ENCODE results near the gene ZBTB39. TPM values are rescaled to one million over a fixed set of nuclear protein-coding genes. Genes with fewer than 3 reads are reported as not detected.

ZBTB39 gene
- total RNA-seq, 1 donor from 2014 or later, result 6.1 TPM

DNA sequence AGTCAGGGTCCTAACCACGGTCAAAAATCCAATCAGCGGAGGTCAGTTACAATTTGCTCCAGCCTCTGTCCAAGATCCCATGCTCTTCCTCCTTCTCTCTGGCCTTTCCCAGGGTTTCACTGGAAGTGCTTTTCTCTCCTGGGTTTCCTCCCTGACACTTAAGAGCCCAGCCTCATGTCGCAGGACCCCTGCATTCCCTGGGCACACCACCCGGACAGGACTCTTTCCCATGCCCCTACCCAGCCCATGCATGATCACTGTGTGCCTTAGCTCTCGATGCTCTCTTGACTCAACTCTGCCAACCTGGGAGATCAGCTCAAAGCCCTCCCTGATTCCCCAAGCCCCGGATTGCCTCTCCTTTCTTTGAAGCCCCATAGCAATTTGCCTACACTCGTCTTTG, 25.4 kb upstream of the ZBTB39 start:
- intact Hi-C loops (cut with DNase I), result no loop called here
- Histone ChIP-seq H3K9me3 (no peaks in the 10 kb centered on the region), H3K4me1 (peaks cover 9% of the 10 kb centered on the region), H3K27me3 (no peaks in the 10 kb centered on the region), H3K36me3 (no peaks in the 10 kb centered on the region), H3K27ac (no peak overlapping the region), H3K4me3 (no peak overlapping the region)
- TF ChIP-seq, protein P1, sequence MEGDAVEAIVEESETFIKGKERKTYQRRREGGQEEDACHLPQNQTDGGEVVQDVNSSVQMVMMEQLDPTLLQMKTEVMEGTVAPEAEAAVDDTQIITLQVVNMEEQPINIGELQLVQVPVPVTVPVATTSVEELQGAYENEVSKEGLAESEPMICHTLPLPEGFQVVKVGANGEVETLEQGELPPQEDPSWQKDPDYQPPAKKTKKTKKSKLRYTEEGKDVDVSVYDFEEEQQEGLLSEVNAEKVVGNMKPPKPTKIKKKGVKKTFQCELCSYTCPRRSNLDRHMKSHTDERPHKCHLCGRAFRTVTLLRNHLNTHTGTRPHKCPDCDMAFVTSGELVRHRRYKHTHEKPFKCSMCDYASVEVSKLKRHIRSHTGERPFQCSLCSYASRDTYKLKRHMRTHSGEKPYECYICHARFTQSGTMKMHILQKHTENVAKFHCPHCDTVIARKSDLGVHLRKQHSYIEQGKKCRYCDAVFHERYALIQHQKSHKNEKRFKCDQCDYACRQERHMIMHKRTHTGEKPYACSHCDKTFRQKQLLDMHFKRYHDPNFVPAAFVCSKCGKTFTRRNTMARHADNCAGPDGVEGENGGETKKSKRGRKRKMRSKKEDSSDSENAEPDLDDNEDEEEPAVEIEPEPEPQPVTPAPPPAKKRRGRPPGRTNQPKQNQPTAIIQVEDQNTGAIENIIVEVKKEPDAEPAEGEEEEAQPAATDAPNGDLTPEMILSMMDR (IDR thresholded peaks at IDR 0.05), result no peak
- TF ChIP-seq POLR2A (IDR thresholded peaks at IDR 0.05), result no peak
- no peak for TF ChIP-seq POLR2AphosphoS5 (IDR thresholded peaks at IDR 0.05; ENCODE audit: insufficient read depth in 1 of 2, low read depth in 1 of 2)
- no peak for DNase-seq (ENCODE audit: extremely low spot score in 2 of 2)

DNA sequence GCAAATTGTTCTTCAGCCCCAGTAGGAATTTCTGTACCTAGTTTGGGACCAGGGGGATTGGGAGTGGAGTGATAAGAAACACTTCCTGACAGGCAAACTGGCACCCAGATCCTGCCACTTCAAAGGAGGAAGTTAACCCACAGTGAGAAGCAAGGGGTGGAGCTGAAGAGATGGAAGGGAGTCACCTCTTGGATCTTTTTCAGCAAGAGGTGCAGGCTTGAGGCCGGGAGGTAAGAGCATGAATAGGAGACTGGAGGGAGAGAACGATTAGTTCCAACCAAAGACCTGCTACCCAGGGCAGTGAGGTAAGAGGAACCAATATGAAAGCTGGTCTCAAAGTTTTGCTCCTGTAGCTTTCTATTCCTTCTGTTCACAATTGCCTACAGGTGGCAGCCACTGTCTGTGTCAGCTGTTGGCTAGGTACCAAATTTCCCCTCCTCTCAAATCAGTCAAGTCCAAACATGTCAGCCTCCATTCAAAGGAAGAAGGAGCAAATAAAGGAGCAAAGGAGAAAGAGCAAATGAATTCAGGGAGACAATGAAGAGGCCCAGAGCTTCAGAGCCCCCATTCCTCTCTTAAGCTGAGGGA, 24.9 kb upstream of the ZBTB39 start:
- no peak for TF ChIP-seq POLR2AphosphoS5 (IDR thresholded peaks at IDR 0.05; ENCODE audit: insufficient read depth in 1 of 2, low read depth in 1 of 2)
- TF ChIP-seq POLR2A (IDR thresholded peaks at IDR 0.05), result no peak
- TF ChIP-seq, protein P1 (IDR thresholded peaks at IDR 0.05), result no peak
- Histone ChIP-seq H3K27me3 (no peaks in the 10 kb centered on the region), H3K9me3 (no peaks in the 10 kb centered on the region), H3K27ac (no peak overlapping the region), H3K36me3 (no peaks in the 10 kb centered on the region), H3K4me3 (no peak overlapping the region), H3K4me1 (peaks cover 9% of the 10 kb centered on the region)
- intact Hi-C loops (cut with DNase I), result no loop called here
- DNase-seq (ENCODE audit: extremely low spot score in 2 of 2), result no peak

DNA sequence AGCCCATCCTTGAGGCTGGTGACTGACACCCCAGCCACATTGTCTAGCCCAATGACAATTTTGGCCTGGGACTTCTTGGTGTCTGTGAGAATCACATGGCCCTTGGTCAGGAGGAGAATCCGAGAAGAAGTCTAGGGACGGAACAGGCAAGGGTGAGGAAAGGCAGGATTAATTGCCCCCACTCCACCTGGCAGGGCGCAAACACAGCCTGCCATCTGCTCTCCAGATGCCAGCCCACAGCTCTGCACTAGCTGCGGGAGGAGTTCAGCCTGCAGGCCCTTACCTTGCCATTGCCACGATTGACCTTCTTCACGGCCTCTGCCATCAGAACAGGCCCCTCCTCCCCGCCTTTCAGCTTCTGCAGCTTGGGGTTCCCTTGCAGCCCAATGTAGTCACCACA, 23.1 kb upstream of the ZBTB39 start:
- Histone ChIP-seq H3K36me3 (no peaks in the 10 kb centered on the region), H3K27me3 (no peaks in the 10 kb centered on the region), H3K27ac (no peak overlapping the region), H3K4me3 (no peak overlapping the region), H3K9me3 (no peaks in the 10 kb centered on the region), H3K4me1 (peaks cover 9% of the 10 kb centered on the region)
- intact Hi-C loops (cut with DNase I), result no loop called here
- TF ChIP-seq POLR2AphosphoS5 (IDR thresholded peaks at IDR 0.05; ENCODE audit: insufficient read depth in 1 of 2, low read depth in 1 of 2), result no peak
- TF ChIP-seq POLR2A (IDR thresholded peaks at IDR 0.05), result no peak
- TF ChIP-seq, protein P1 (IDR thresholded peaks at IDR 0.05), result no peak
- DNase-seq (ENCODE audit: extremely low spot score in 2 of 2), result no peak

DNA sequence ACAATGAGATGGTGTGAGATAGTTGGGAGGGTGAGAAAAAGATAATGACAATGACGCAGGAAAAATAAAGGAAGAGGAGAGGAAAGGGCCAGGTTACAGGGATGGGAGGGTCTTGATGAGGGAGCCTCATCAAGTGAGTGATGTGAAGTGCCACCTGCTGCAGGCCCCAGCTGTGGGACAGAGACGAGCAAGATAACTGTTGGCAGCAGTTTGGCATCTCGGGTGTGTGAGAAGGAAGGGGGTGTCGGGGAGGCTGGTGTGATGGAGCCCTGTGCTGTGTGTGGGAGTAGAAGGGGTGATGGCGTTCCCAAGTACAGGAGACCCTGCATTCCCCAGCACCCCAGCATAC, 21.4 kb upstream of the ZBTB39 start:
- H3K4me3 ChIP-seq, result no peak overlapping the region
- peaks cover 9% of the 10 kb centered on the region for H3K4me1 ChIP-seq
- H3K27me3 ChIP-seq, result no peaks in the 10 kb centered on the region
- no peaks in the 10 kb centered on the region for H3K9me3 ChIP-seq
- no peak overlapping the region for H3K27ac ChIP-seq
- no peaks in the 10 kb centered on the region for H3K36me3 ChIP-seq
- intact Hi-C loops (cut with DNase I), result no loop called here
- no peak for TF ChIP-seq POLR2AphosphoS5 (IDR thresholded peaks at IDR 0.05; ENCODE audit: insufficient read depth in 1 of 2, low read depth in 1 of 2)
- TF ChIP-seq, protein P1 (IDR thresholded peaks at IDR 0.05), result no peak
- no peak for TF ChIP-seq POLR2A (IDR thresholded peaks at IDR 0.05)
- no peak for DNase-seq (ENCODE audit: extremely low spot score in 2 of 2)

GRCh38 chr12:57027011-57027804, 20.9 kb upstream of the ZBTB39 start:
- H3K4me1 ChIP-seq, result peaks cover 9% of the 10 kb centered on the region
- no peak overlapping the region for H3K4me3 ChIP-seq

More at GRCh38 chr12:57027011-57027804, 20.9 kb upstream of the ZBTB39 start:
- no peak for DNase-seq (ENCODE audit: extremely low spot score in 2 of 2)
- TF ChIP-seq POLR2AphosphoS5 (IDR thresholded peaks at IDR 0.05; ENCODE audit: insufficient read depth in 1 of 2, low read depth in 1 of 2) (no peak), POLR2A (IDR thresholded peaks at IDR 0.05) (no peak)
- TF ChIP-seq, protein P1 (IDR thresholded peaks at IDR 0.05), result no peak
- Histone ChIP-seq H3K27ac (no peak overlapping the region), H3K27me3 (no peaks in the 10 kb centered on the region), H3K36me3 (no peaks in the 10 kb centered on the region), H3K9me3 (no peaks in the 10 kb centered on the region)
- intact Hi-C loops (cut with DNase I), result no loop called here
